DND-41 (cell line): ENCODE data around the gene LCOR.

ENCODE experiments used
- ATAC-seq: fragments of 200-7000 bp; cut with Tn5 transposase; 3 replicates; pipeline ENCODE4 v1.9.1; 2021; ENCODE audit warnings: low read depth; ENCODE audit not compliant: insufficient read depth
- DNase-seq: peaks from one replicate; pipeline ENCODE4 v3.0.0-alpha.2; 2020
- H2AFZ ChIP-seq: 2 replicates; pipeline ENCODE4 v1.6.0; 2012; ENCODE audit warnings: low read depth, low read length
- H3K27ac ChIP-seq: 2 replicates; pipeline ENCODE4 v1.5.1; 2012; ENCODE audit warnings: low read length, inconsistent platforms
- H3K27me3 ChIP-seq: fragments of 200-600 bp; sonication (generic); 2 replicates; pipeline ENCODE4 v1.6.0; 2012; ENCODE audit warnings: low read length, mild to moderate bottlenecking, inconsistent platforms; ENCODE audit not compliant: insufficient read depth, poor library complexity
- H3K36me3 ChIP-seq: 2 replicates; pipeline ENCODE4 v1.5.1; 2012; ENCODE audit warnings: low read length, inconsistent platforms; ENCODE audit not compliant: insufficient read depth
- H3K4me1 ChIP-seq: 2 replicates; pipeline ENCODE4 v1.5.1; 2012; ENCODE audit warnings: mild to moderate bottlenecking, low read length; ENCODE audit not compliant: insufficient read depth
- H3K4me2 ChIP-seq: 2 replicates; pipeline ENCODE4 v1.6.0; 2012; ENCODE audit warnings: mild to moderate bottlenecking, moderate library complexity, low read length, inconsistent platforms; ENCODE audit not compliant: insufficient read depth
- H3K4me3 ChIP-seq, 2 experiments: fragments of 200-600 bp in 1 of 2; shearing (Covaris generic) in 1 of 2; 2 replicates each; pipeline ENCODE4 v1.5.1; 2012 to 2016; ENCODE audit warnings: inconsistent platforms in 2 of 2, low read length in 2 of 2, mild to moderate bottlenecking in 2 of 2, low read depth in 1 of 2, moderate library complexity in 1 of 2
- H3K79me2 ChIP-seq: 2 replicates; pipeline ENCODE4 v1.6.0; 2012; ENCODE audit warnings: low read length, inconsistent platforms; ENCODE audit not compliant: insufficient read depth
- H3K9ac ChIP-seq: 2 replicates; pipeline ENCODE4 v1.6.0; 2012; ENCODE audit warnings: low read depth, mild to moderate bottlenecking, inconsistent platforms, low read length, moderate library complexity
- H3K9me3 ChIP-seq: 2 replicates; pipeline ENCODE4 v1.5.1; 2012; ENCODE audit warnings: low read length, moderate library complexity, mild to moderate bottlenecking, inconsistent platforms; ENCODE audit not compliant: insufficient read depth, severe bottlenecking
- H4K20me1 ChIP-seq: 2 replicates; pipeline ENCODE4 v1.6.0; 2012; ENCODE audit warnings: low read length; ENCODE audit not compliant: insufficient read depth
- CTCF ChIP-seq: IDR thresholded peaks from 2 replicates; pipeline ENCODE4 v1.5.1; 2012; ENCODE audit warnings: borderline replicate concordance, low read length, moderate library complexity, mild to moderate bottlenecking; ENCODE audit not compliant: poor library complexity, severe bottlenecking; ENCODE audit errors: extremely low read depth
- EZH2 ChIP-seq: IDR thresholded peaks from 3 replicates; pipeline ENCODE4 v1.6.1; 2012; ENCODE audit warnings: borderline replicate concordance, low read depth, mild to moderate bottlenecking, moderate library complexity, low read length, inconsistent platforms; ENCODE audit not compliant: severe bottlenecking

Gene LCOR

GRCh38 chr10:96791902-96792301, 40.2 kb upstream of the LCOR start:
- H3K4me1 ChIP-seq = no peaks in the 10 kb centered on the region

DNA sequence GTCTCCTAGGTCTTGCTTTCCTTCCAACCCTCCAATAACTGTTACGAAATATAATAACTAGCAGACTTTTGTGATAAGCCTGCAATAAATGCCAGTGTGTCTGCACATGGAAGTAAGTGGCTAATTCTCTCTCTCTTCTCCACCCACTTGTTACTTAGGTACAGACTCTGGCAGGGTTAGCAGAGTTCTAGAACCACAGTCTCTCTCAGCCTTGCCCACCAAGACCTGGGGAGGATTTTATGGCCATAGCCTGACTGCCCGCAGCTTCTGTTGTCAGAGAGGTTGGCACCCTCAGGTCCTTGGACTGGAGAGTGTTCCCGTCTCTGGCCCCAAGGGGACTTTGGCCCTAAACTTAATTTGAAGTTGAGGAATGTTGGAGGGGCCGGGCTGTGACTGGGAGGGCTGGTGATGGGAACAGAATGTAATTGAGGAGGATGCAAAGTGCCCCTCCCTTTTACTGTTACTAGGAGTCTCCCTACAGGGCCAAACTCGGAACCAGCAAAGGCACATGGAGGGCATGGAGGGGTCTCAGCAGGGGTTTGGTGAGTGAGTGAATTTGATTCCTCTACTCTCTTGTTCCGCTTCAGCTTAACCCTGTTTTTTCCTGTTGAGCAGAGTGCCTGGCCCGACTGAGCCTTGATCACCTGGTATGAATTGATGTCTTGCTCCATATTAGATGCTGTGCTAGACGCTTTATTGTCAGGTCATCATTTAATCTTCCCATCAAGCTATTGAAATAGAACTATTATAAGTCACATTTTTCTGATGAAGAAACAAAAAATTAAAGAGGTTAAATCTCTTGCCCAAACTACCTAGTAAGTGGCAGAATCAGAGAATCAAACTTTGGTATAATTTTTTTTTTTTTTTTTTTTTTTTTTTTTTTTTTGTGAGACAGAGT, 37.0 kb upstream of the LCOR start:
- H3K27ac ChIP-seq = no peak overlapping the region
- H3K9me3 ChIP-seq = no peaks in the 10 kb centered on the region
- H3K36me3 ChIP-seq = no peaks in the 10 kb centered on the region
- H4K20me1 ChIP-seq = no peaks in the 10 kb centered on the region
- H3K4me3 ChIP-seq = no peak overlapping the region
- peaks cover 4% of the 10 kb centered on the region for H3K27me3 ChIP-seq
- no peak overlapping the region for H2AFZ ChIP-seq
- H3K4me2 ChIP-seq = no peak overlapping the region
- TF ChIP-seq EZH2 (no peak), CTCF (no peak)
- H3K4me1 ChIP-seq = no peaks in the 10 kb centered on the region
- H3K79me2 ChIP-seq = no peaks in the 10 kb centered on the region
- DNase-seq (no peak), ATAC-seq (no peak)
- H3K9ac ChIP-seq = no peak overlapping the region

More at GRCh38 chr10:96791902-96792301, 40.2 kb upstream of the LCOR start:
- H3K9ac ChIP-seq = no peak overlapping the region
- H3K27ac ChIP-seq = no peak overlapping the region
- ATAC-seq = no peak
- TF ChIP-seq EZH2 (no peak), CTCF (no peak)
- H3K4me3 ChIP-seq = no peak overlapping the region
- H4K20me1 ChIP-seq = no peaks in the 10 kb centered on the region
- H3K36me3 ChIP-seq = no peaks in the 10 kb centered on the region
- H2AFZ ChIP-seq = no peak overlapping the region
- no peaks in the 10 kb centered on the region for H3K9me3 ChIP-seq
- H3K27me3 ChIP-seq = peaks cover 6% of the 10 kb centered on the region
- H3K79me2 ChIP-seq = no peaks in the 10 kb centered on the region
- no peak overlapping the region for H3K4me2 ChIP-seq
- DNase-seq = no peak

- Histone ChIP-seq H3K9ac (no peak overlapping the region), H3K36me3 (no peaks in the 10 kb centered on the region)
Measured at GRCh38 chr10:96797485-96797884, 34.6 kb upstream of the LCOR start.

More at GRCh38 chr10:96797485-96797884, 34.6 kb upstream of the LCOR start:
- DNase-seq (no peak), ATAC-seq (no peak)
- Histone ChIP-seq H3K27me3 (peaks cover 4% of the 10 kb centered on the region), H3K4me3 (no peak overlapping the region), H4K20me1 (no peaks in the 10 kb centered on the region), H3K4me1 (no peaks in the 10 kb centered on the region), H3K27ac (no peak overlapping the region), H3K4me2 (no peak overlapping the region), H3K9me3 (no peaks in the 10 kb centered on the region), H2AFZ (no peak overlapping the region), H3K79me2 (no peaks in the 10 kb centered on the region)
- no peak for TF ChIP-seq EZH2
- TF ChIP-seq CTCF = no peak
